SK-N-SH treated with all-trans-retinoic acid at 6 μM for 48 hours (cell line): ENCODE data around the gene B3GNT7.
"Not testable (repeated sequence)": the region's sequence is repeated elsewhere in the genome, so short reads cannot be mapped to it uniquely, and the experiment has no call there.

Experiments
- ATAC-seq: fragments of 200-7000 bp; cut with Tn5 transposase; 3 replicates; pipeline ENCODE4 v1.9.1; 2020; ENCODE audit warnings: mild to moderate bottlenecking, moderate library complexity
- ARNTL ChIP-seq: fragments of 450-650 bp; formaldehyde crosslinking; IDR thresholded peaks from 2 replicates; pipeline ENCODE4 v1.5.0; 2020; ENCODE audit warnings: low read depth, mild to moderate bottlenecking, moderate library complexity, borderline replicate concordance
- BACH2 ChIP-seq: fragments of 250-450 bp; sonication (Bioruptor Pico); IDR thresholded peaks from 2 replicates; pipeline ENCODE4 v1.9.0; 2021; ENCODE audit warnings: mild to moderate bottlenecking, borderline replicate concordance
- CSDC2 ChIP-seq: fragments of 250-450 bp; sonication (Bioruptor Pico); IDR thresholded peaks from 2 replicates; pipeline ENCODE4 v1.5.0; 2020; ENCODE audit warnings: mild to moderate bottlenecking, moderate library complexity
- CSRNP3 ChIP-seq: fragments of 250-450 bp; sonication (Bioruptor Pico); IDR thresholded peaks from 2 replicates; pipeline ENCODE4 v1.5.1; 2021; ENCODE audit warnings: mild to moderate bottlenecking, moderate library complexity
- ESRRG ChIP-seq: fragments of 250-450 bp; sonication (Bioruptor Pico); IDR thresholded peaks from 2 replicates; pipeline ENCODE4 v1.6.1; 2021; ENCODE audit warnings: mild to moderate bottlenecking
- GLIS3 ChIP-seq: fragments of 250-450 bp; sonication (Bioruptor Pico); IDR thresholded peaks from 2 replicates; pipeline ENCODE4 v1.5.0; 2020; ENCODE audit warnings: mild to moderate bottlenecking, moderate library complexity
- OSR1 ChIP-seq: fragments of 250-450 bp; sonication (Bioruptor Pico); IDR thresholded peaks from 2 replicates; pipeline ENCODE4 v1.8.0; 2022; ENCODE audit warnings: moderate library complexity, mild to moderate bottlenecking, inconsistent platforms
- RARB ChIP-seq: fragments of 250-450 bp; sonication (Bioruptor Pico); IDR thresholded peaks from 2 replicates; pipeline ENCODE4 v1.8.0; 2021; ENCODE audit warnings: mild to moderate bottlenecking, moderate library complexity
- TOX ChIP-seq: fragments of 250-450 bp; sonication (Bioruptor Pico); IDR thresholded peaks from 2 replicates; pipeline ENCODE4 v1.8.0; 2021; ENCODE audit warnings: mild to moderate bottlenecking, moderate library complexity, borderline replicate concordance
- TSHZ2 ChIP-seq: fragments of 250-450 bp; sonication (Bioruptor Pico); IDR thresholded peaks from 2 replicates; pipeline ENCODE4 v1.5.0; 2020; ENCODE audit warnings: mild to moderate bottlenecking, moderate library complexity
- ZFP30 ChIP-seq: fragments of 450-650 bp; formaldehyde crosslinking; IDR thresholded peaks from 2 replicates; pipeline ENCODE4 v1.5.0; 2022; ENCODE audit warnings: mild to moderate bottlenecking, moderate library complexity
- ZNF70 ChIP-seq: fragments of 450-650 bp; formaldehyde crosslinking; IDR thresholded peaks from 2 replicates; pipeline ENCODE4 v1.5.0; 2020; ENCODE audit warnings: mild to moderate bottlenecking, moderate library complexity
- TF ChIP-seq, protein P1 (sequence below): fragments of 250-450 bp; sonication (Bioruptor Pico); IDR thresholded peaks from 2 replicates; pipeline ENCODE4 v1.8.0; 2020; ENCODE audit warnings: mild to moderate bottlenecking, moderate library complexity, borderline replicate concordance
- TF ChIP-seq, protein P2 (sequence below): fragments of 250-450 bp; sonication (Bioruptor Pico); IDR thresholded peaks from 2 replicates; pipeline ENCODE4 v1.5.1; 2020; ENCODE audit warnings: low read depth, mild to moderate bottlenecking, moderate library complexity

The B3GNT7 gene

GRCh38 chr2:231401101-231401500, 5.6 kb downstream of the B3GNT7 start:
- not testable (repeated sequence) for ATAC-seq

GRCh38 chr2:231403421-231404182, 8.1 kb downstream of the B3GNT7 start:
- ATAC-seq, result not testable (repeated sequence)

GRCh38 chr2:231404183-231404578, 8.7 kb downstream of the B3GNT7 start:
- ATAC-seq, result not testable (repeated sequence)

GRCh38 chr2:231405601-231406367, 10.3 kb downstream of the B3GNT7 start:
- peak; percentile 63; the same call in 2 of the 3 replicates for ATAC-seq

DNA sequence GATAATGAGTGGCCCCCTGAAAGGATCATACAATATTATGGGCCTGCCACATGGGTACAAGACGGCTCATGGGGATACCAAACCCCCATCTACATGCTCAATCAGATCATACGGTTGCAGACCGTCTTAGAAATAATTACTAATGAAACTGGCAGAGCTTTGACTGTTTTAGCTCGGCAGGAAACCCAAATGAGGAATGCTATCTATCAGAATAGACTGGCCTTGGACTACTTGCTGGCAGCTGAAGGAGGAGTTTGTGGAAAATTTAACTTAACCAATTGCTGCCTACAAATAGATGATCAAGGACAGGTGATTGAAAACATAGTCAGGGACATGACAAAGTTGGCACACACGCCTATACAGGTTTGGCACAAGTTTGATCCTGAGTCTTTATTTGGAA, 12.2 kb downstream of the B3GNT7 start:
- not testable (repeated sequence) for ATAC-seq

- not testable (repeated sequence) for ATAC-seq
Observed at GRCh38 chr2:231408304-231408703, 12.8 kb downstream of the B3GNT7 start.

GRCh38 chr2:231409776-231410175, 14.3 kb downstream of the B3GNT7 start:
- no peak for TF ChIP-seq GLIS3 (CRISPR knock-in tag)
- no peak for ATAC-seq

DNA sequence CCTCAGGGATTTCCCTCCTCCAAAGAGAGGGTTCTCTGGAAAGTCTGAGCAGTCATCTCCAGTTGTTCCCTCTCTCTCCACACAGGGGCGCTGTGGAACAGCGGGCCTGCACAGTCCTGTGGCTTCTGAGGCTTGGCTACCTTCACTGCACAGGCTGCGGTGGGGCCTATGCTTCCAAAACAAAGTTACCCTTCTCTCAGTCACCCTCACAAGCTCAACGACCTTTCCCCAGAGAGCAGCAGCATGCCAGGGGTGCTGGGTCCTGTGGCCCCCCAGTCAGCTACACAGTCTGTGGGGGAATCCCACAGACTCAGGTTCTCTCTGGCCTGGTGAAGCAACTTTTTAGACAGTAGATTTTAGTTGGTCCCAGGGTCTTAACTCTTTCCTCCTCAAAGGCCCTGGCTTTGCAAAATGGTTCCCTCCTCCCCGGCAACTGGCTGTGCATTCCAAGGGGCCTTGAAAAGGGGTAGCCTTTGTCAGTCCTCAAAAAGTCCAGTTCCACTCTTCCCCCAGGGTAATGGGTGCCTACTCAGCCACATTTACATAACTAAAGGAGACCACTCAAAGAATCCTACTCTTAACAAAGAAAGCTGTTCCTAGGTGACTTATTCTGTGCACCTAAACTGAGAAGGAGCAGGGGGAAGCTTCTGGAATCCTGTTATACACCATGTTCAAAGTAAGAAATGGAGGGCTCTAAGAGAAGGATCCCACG, 14.9 kb downstream of the B3GNT7 start:
- TF ChIP-seq ZNF70 (CRISPR knock-in tag) (no peak), TOX (CRISPR knock-in tag) (no peak), BACH2 (CRISPR knock-in tag) (no peak), RARB (CRISPR knock-in tag) (no peak), ESRRG (CRISPR knock-in tag) (no peak), OSR1 (no peak), CSDC2 (CRISPR knock-in tag) (no peak), CSRNP3 (CRISPR knock-in tag) (no peak), TSHZ2 (no peak), ZFP30 (CRISPR knock-in tag) (no peak), ARNTL (CRISPR knock-in tag) (no peak)
- TF ChIP-seq, protein P1, sequence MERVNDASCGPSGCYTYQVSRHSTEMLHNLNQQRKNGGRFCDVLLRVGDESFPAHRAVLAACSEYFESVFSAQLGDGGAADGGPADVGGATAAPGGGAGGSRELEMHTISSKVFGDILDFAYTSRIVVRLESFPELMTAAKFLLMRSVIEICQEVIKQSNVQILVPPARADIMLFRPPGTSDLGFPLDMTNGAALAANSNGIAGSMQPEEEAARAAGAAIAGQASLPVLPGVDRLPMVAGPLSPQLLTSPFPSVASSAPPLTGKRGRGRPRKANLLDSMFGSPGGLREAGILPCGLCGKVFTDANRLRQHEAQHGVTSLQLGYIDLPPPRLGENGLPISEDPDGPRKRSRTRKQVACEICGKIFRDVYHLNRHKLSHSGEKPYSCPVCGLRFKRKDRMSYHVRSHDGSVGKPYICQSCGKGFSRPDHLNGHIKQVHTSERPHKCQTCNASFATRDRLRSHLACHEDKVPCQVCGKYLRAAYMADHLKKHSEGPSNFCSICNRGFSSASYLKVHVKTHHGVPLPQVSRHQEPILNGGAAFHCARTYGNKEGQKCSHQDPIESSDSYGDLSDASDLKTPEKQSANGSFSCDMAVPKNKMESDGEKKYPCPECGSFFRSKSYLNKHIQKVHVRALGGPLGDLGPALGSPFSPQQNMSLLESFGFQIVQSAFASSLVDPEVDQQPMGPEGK (CRISPR knock-in tag), result no peak
- TF ChIP-seq, protein P2, sequence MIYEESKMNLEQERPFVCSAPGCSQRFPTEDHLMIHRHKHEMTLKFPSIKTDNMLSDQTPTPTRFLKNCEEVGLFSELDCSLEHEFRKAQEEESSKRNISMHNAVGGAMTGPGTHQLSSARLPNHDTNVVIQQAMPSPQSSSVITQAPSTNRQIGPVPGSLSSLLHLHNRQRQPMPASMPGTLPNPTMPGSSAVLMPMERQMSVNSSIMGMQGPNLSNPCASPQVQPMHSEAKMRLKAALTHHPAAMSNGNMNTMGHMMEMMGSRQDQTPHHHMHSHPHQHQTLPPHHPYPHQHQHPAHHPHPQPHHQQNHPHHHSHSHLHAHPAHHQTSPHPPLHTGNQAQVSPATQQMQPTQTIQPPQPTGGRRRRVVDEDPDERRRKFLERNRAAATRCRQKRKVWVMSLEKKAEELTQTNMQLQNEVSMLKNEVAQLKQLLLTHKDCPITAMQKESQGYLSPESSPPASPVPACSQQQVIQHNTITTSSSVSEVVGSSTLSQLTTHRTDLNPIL (CRISPR knock-in tag), result no peak
- no peak for ATAC-seq
